COLO668 (cell line): Measurements from ENCODE around the gene FRAS1.

ENCODE experiments used
- DNase-seq: peaks from one replicate; lab custom pipeline; 2025; ENCODE audit not compliant: unreplicated experiment; lab: John Stamatoyannopoulos, UW

FRAS1 gene

DNA sequence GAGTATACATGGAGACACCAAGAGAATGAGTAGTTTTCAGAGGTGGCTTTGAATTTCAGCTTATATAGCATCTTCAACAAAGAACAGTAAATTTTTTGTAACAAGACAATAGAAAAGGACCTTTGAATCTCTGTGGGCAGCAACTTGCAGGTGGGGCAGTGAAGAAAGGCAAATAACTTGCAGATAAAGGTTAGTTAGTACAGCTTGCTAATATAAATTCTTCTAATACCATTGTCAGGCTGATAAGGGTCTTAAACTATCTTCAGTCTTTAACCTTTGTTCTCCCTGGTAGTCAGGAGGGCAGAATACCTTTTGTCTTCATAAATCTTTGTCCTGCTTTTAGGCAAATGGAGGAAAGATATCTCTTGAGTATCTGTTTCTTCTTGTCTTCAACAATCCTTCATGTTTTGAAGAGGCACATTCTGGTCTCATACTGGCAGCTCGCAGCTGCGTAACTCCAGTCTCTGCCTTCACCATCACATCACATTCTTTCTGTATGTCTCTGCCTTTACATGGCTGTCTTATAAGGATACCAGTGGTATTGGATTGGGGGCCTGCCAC lies 510.5 kb downstream of the FRAS1 start:
- no peak for DNase-seq

GRCh38 chr4:78568640-78569305 lies 511.6 kb downstream of the FRAS1 start:
- no peak for DNase-seq

DNA sequence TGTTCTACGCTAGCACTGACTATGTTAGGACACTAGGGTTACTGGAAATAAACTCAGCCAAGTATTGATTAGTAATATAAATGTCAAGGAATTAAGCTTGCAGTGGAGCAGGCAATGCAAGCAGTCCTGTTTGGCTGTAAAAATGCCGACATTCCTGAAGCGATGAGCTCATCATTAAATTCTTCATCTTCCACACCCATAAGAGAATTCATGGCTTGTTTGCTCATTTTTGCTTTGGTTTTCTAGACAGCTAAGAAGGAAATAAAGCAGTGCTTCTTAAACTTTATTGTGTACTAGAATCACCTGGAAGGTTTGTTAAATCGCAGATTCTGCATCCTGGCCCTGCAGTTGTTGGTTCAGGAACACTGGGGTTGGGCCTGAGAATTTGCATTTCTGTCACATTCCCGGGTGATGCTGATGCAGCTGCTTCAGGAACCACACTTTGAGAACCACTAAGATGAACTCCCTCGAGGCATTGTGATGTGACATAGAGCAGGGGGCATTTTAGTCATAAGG lies 512.2 kb downstream of the FRAS1 start:
- no peak for DNase-seq

DNA sequence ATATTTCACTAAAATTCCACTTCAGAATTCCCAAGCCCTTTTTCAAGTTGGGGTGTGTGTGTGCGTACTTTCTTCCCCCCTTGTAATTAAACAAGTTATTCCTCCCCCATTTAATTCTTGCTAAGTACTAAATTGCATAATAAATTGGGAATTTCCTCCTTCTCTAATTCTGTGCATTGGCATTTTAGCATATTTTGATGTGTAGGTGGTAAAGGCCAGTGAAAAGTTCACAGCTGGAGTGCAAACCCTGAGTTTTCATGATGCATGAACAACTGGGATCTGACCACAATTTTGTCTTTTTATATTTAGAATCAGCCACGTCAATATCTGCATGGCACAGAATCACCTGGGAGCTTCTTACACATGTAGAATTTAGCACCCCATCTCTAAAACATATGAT lies 513.0 kb downstream of the FRAS1 start:
- no peak for DNase-seq

- no peak for DNase-seq
These were observed 514.7 kb downstream of the FRAS1 start for GRCh38 chr4:78571804-78572203.

DNA sequence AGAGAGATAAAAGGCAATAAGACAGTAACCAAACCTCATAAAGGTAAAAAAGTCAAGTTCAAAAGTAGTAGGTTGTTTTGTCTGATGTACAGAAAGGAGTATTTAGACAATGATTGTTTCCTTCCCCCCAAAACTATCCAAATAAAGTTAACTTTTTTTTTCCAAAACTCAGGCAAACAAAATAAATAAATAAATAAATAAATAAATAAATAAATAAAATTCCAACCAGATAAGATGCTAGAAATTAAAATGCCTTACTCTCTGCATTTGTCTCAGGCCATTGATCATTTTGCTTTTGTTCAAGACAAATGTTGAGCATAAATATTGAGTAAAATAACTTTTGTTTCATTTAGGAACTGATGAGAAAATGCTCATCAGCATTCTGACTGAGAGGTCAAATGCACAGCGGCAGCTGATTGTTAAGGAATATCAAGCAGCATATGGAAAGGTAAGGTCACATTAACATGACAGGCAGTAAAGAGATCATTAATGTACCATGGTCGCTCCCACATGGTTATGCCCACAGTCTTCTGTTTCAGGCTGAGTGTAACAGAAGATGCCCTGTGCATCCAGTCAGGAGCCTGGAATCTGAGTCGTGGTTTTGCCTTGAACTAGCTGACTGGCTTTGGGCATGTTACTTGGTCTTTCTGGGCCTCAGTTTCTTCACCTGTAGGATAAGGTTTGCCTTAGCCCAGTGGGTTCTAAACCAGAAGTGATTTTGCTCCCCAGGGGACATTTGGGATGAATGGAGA lies 521.7 kb downstream of the FRAS1 start:
- no peak for DNase-seq

- DNase-seq, result no peak
These were observed 524.5 kb downstream of the FRAS1 start for GRCh38 chr4:78581618-78582017.

DNA sequence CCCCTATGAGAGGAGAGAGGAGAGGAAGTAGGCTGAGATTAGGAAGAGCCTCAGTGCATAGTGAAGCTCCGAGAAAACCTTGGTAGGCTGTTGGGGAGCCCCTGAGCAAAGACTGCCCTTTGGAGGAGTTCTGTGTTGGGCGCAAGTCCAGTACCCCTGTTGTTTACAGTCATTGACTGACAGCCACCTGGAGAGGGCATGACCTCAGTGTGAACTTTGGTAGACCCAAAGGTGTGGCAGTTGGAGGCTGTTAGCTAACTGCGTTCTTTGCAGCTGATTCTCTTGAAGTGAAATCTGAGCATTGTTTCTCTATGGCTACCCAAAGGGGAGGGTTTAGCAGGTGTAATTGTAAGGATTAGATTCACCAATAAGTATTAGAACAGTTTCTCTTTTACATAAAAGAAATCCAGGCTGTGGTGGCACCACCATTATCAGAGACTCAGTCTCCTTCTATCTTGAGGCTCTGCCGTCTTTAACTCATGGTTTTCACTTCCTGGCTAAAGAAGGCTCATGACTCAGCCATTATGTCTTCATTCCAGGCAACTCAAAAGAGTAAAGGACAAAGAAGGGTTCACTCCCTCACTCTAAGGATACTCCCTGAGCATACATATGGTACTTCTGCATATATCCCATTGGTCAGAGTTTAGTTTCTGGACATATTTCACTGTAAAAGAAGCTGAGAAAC lies 527.9 kb downstream of the FRAS1 start:
- no peak for DNase-seq

DNA sequence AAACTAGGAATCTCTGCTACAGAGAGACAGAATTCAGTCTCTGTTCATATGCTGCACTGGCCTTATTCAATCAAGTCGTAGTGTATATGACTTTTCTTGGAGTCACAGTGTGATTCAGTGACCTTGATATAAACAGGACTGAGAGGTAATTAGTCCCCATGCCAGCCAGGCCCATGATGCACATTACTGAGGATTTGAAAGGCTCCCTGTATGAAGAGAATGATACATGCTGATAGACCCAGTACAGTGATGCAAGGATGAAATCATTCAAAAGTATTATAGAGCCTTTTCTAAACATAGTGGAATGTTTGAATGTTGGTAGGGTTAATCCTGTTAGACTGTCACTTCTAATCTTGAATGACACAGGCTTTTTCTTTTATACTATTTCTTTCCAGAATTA lies 528.5 kb downstream of the FRAS1 start:
- no peak for DNase-seq

GRCh38 chr4:78588894-78589545 lies 531.9 kb downstream of the FRAS1 start:
- DNase-seq, result no peak

DNA sequence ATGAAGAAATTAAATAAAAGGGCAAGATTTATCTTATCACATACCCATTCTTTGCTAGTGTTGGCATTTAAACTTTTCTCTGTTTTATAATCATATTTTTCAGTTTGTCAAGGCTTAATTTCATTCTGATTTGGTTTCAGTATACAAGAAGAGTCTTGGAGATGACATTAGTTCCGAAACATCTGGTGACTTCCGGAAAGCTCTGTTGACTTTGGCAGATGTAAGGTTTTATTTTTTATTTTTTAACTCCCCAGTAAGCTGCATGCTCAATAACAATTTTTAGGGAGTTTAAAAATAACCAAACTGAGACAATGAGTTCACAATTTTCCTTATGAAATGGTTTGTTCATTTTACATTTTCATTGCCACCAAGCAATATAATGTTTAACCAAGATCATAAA lies 534.3 kb downstream of the FRAS1 start:
- DNase-seq, result no peak

GRCh38 chr4:78592088-78592783 lies 535.1 kb downstream of the FRAS1 start:
- peak; percentile 8 for DNase-seq
